ENCODE data around the gene CMTM4.

The CMTM4 gene

GRCh38 chr16:66576296-66576695 lies 120.2 kb downstream of the CMTM4 start:
- no peak for TF ChIP-seq MAX (IDR thresholded peaks at IDR 0.05)
- TF ChIP-seq, protein P1, sequence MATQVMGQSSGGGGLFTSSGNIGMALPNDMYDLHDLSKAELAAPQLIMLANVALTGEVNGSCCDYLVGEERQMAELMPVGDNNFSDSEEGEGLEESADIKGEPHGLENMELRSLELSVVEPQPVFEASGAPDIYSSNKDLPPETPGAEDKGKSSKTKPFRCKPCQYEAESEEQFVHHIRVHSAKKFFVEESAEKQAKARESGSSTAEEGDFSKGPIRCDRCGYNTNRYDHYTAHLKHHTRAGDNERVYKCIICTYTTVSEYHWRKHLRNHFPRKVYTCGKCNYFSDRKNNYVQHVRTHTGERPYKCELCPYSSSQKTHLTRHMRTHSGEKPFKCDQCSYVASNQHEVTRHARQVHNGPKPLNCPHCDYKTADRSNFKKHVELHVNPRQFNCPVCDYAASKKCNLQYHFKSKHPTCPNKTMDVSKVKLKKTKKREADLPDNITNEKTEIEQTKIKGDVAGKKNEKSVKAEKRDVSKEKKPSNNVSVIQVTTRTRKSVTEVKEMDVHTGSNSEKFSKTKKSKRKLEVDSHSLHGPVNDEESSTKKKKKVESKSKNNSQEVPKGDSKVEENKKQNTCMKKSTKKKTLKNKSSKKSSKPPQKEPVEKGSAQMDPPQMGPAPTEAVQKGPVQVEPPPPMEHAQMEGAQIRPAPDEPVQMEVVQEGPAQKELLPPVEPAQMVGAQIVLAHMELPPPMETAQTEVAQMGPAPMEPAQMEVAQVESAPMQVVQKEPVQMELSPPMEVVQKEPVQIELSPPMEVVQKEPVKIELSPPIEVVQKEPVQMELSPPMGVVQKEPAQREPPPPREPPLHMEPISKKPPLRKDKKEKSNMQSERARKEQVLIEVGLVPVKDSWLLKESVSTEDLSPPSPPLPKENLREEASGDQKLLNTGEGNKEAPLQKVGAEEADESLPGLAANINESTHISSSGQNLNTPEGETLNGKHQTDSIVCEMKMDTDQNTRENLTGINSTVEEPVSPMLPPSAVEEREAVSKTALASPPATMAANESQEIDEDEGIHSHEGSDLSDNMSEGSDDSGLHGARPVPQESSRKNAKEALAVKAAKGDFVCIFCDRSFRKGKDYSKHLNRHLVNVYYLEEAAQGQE (IDR thresholded peaks at IDR 0.05; ENCODE audit: low read depth) = no peak
- no peak for TF ChIP-seq EP300 (IDR thresholded peaks at IDR 0.05; ENCODE audit: borderline replicate concordance)
- TF ChIP-seq CREB1 (IDR thresholded peaks at IDR 0.05; ENCODE audit: low read depth) = no peak
- no peak for TF ChIP-seq RAD21 (IDR thresholded peaks at IDR 0.05; ENCODE audit: low read depth)
- no peak for TF ChIP-seq EGR1 (IDR thresholded peaks at IDR 0.05)
- no peak for TF ChIP-seq FOXM1 (IDR thresholded peaks at IDR 0.05; ENCODE audit: borderline replicate concordance, low read depth)
- TF ChIP-seq ZBTB7A (IDR thresholded peaks at IDR 0.05; ENCODE audit: low read depth) = no peak
- no peak for TF ChIP-seq USF1 (IDR thresholded peaks at IDR 0.05)
- no peak for TF ChIP-seq TEAD4 (IDR thresholded peaks at IDR 0.05)
- no peak for TF ChIP-seq NFIC (IDR thresholded peaks at IDR 0.05)
- no peak for TF ChIP-seq YY1 (IDR thresholded peaks at IDR 0.05; ENCODE audit: low read depth)
- no peak for TF ChIP-seq CEBPB (IDR thresholded peaks at IDR 0.05)
- TF ChIP-seq TAF1 (IDR thresholded peaks at IDR 0.05; ENCODE audit: low read depth) = no peak
- TF ChIP-seq TCF12 (IDR thresholded peaks at IDR 0.05; ENCODE audit: low read depth) = no peak

DNA sequence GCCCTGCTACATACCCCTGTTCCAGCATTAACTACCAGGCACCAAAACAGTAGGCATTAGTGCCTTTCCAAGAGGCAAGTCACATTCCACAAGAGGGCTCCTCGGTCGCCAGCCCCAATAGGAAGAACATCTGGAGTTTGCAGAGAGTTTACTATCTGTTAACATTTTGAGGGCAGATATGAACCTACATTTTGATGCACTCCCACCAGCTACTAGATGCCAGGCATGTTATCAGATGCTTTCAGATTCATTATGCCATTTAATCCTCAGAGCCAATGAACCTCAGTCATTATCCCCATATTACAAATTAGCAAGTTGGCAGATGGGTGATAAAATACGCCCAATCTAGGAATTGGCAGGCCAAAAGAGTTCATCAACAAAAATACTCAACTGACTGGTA lies 121.5 kb downstream of the CMTM4 start:
- TF ChIP-seq TCF12 (IDR thresholded peaks at IDR 0.05; ENCODE audit: low read depth) (no peak), EGR1 (IDR thresholded peaks at IDR 0.05) (no peak), CREB1 (IDR thresholded peaks at IDR 0.05; ENCODE audit: low read depth) (no peak), CEBPB (IDR thresholded peaks at IDR 0.05) (no peak), RAD21 (IDR thresholded peaks at IDR 0.05; ENCODE audit: low read depth) (no peak), ZBTB7A (IDR thresholded peaks at IDR 0.05; ENCODE audit: low read depth) (no peak), FOXM1 (IDR thresholded peaks at IDR 0.05; ENCODE audit: borderline replicate concordance, low read depth) (no peak), USF1 (IDR thresholded peaks at IDR 0.05) (no peak), TAF1 (IDR thresholded peaks at IDR 0.05; ENCODE audit: low read depth) (no peak), EP300 (IDR thresholded peaks at IDR 0.05; ENCODE audit: borderline replicate concordance) (no peak), TEAD4 (IDR thresholded peaks at IDR 0.05) (no peak), MAX (IDR thresholded peaks at IDR 0.05) (no peak), YY1 (IDR thresholded peaks at IDR 0.05; ENCODE audit: low read depth) (no peak), NFIC (IDR thresholded peaks at IDR 0.05) (no peak)
- TF ChIP-seq, protein P1 (IDR thresholded peaks at IDR 0.05; ENCODE audit: low read depth) = no peak

GRCh38 chr16:66574531-66574930 lies 122.0 kb downstream of the CMTM4 start:
- TF ChIP-seq, protein P1 (IDR thresholded peaks at IDR 0.05; ENCODE audit: low read depth) = no peak
- TF ChIP-seq RAD21 (IDR thresholded peaks at IDR 0.05; ENCODE audit: low read depth) (no peak), TAF1 (IDR thresholded peaks at IDR 0.05; ENCODE audit: low read depth) (no peak), CEBPB (IDR thresholded peaks at IDR 0.05) (no peak), CREB1 (IDR thresholded peaks at IDR 0.05; ENCODE audit: low read depth) (no peak), NFIC (IDR thresholded peaks at IDR 0.05) (no peak), FOXM1 (IDR thresholded peaks at IDR 0.05; ENCODE audit: borderline replicate concordance, low read depth) (no peak), USF1 (IDR thresholded peaks at IDR 0.05) (no peak), TEAD4 (IDR thresholded peaks at IDR 0.05) (no peak), MAX (IDR thresholded peaks at IDR 0.05) (no peak), EGR1 (IDR thresholded peaks at IDR 0.05) (no peak), YY1 (IDR thresholded peaks at IDR 0.05; ENCODE audit: low read depth) (no peak)

DNA sequence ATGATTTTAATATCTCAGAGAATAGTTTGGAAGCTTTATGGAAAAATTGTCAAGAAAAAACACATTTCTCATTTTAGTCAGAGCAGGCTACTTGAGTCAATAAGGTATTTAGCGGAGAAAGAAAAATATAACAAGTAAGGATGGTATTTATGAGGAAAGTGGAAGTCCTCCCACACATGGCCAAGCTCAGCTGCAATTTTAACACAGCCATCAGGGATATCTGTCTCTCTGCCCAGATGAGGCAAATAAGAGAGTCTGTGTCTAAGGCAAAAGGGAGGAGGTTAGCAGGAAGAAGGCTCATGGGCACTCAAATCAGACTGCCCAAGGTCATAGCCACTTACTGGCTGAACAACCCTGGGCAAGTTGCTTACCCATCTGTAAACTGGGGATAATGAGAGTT lies 122.5 kb downstream of the CMTM4 start:
- TF ChIP-seq CEBPB (IDR thresholded peaks at IDR 0.05) (no peak), RAD21 (IDR thresholded peaks at IDR 0.05; ENCODE audit: low read depth) (no peak), CREB1 (IDR thresholded peaks at IDR 0.05; ENCODE audit: low read depth) (no peak), TEAD4 (IDR thresholded peaks at IDR 0.05) (no peak)
- TF ChIP-seq, protein P1 (IDR thresholded peaks at IDR 0.05; ENCODE audit: low read depth) = no peak

Measured in Ishikawa (cell line).